Choroid plexus epithelial cell (primary cell): ENCODE results near the gene LIPA.
"Not testable (repeated sequence)": the region's sequence is repeated elsewhere in the genome, so short reads cannot be mapped to it uniquely, and the experiment has no call there.

Source experiments
- DNase-seq: peaks from one replicate; pipeline ENCODE4 v3.0.0-alpha.2; 2010; ENCODE audit warnings: low read depth
- H3K4me3 ChIP-seq: 2 replicates; pipeline ENCODE4 v1.5.1; 2011; ENCODE audit warnings: low read depth, mild to moderate bottlenecking, control low read depth, low read length, moderate library complexity
- TF ChIP-seq, protein P1 (sequence below): conservative IDR thresholded peaks from 2 replicates; pipeline ENCODE4 v1.5.1; 2011; ENCODE audit warnings: low read depth, mild to moderate bottlenecking, control low read depth, inconsistent platforms, low read length, moderate library complexity

The LIPA gene

GRCh38 chr10:89294721-89295239, 43.2 kb upstream of the LIPA start:
- no peak for DNase-seq
- no peak overlapping the region for H3K4me3 ChIP-seq
- TF ChIP-seq, protein P1, sequence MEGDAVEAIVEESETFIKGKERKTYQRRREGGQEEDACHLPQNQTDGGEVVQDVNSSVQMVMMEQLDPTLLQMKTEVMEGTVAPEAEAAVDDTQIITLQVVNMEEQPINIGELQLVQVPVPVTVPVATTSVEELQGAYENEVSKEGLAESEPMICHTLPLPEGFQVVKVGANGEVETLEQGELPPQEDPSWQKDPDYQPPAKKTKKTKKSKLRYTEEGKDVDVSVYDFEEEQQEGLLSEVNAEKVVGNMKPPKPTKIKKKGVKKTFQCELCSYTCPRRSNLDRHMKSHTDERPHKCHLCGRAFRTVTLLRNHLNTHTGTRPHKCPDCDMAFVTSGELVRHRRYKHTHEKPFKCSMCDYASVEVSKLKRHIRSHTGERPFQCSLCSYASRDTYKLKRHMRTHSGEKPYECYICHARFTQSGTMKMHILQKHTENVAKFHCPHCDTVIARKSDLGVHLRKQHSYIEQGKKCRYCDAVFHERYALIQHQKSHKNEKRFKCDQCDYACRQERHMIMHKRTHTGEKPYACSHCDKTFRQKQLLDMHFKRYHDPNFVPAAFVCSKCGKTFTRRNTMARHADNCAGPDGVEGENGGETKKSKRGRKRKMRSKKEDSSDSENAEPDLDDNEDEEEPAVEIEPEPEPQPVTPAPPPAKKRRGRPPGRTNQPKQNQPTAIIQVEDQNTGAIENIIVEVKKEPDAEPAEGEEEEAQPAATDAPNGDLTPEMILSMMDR, result no peak

DNA sequence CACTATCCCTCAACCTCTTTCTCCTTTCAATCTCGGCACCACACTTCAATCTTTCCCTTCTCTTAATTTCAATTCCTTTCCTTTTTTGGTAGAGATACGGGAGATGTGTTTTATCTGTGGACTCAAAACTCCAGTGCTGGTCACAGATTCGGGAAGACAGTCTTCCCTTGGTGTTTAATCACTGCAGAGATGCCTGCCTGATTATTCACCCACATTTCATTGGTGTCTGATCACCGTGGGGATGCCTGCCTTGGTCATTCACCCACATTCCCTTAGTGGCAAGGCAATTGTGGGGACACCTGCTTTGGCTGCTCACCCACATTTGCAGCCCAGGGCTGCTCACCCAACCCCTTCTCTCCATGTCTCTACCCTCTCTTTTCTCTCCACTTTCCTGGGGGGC, 33.7 kb upstream of the LIPA start:
- DNase-seq, H3K4me3 ChIP-seq: not testable (repeated sequence)

- not testable (repeated sequence) for DNase-seq, H3K4me3 ChIP-seq
Measured at GRCh38 chr10:89284711-89285110, 33.1 kb upstream of the LIPA start.

GRCh38 chr10:89283936-89284475, 32.4 kb upstream of the LIPA start:
- no peak overlapping the region for H3K4me3 ChIP-seq
- DNase-seq, result peak; percentile 82

DNA sequence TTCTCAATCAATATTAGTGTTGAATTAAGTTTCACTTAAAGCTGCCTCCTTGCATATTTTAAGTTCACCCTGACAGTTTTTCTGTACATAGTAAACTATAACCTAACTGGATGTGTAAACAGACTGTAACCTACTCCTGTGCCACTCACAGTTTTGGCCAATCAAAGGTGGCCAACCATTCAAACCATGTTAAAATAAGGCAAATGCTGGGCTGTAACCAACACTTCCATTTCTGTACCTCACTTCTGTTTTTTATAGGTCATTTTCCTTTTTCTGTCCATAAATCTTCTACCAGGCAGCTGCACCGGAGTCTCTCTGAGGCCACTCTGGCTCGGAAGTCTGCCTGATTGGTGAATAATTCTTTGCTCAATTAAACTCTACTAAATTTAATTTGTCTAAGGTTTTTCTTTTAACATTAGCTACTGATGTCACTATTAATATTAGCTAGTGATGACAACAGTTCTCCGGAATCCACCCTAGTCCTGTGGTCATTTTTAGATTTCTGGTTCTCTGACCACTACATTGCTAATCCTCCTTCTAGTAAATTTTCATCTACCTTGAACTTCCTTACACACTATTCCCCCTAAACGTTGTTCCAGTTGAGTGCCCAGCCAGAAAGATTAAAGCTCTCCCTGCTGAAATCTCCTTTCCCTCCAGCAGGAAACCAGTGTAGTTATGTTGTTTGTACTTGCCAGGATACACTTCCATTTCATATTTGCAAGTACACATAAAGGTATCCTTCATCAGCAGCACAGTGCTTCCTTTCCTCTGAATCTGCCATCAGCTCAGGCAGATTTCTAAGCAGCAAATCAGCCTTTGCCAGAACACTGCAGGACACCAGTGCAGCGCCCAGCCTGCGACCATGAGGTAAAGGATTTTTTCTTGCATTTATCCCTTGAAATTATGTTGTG, 31.7 kb upstream of the LIPA start:
- no peak overlapping the region for H3K4me3 ChIP-seq
- DNase-seq, result peak; percentile 66
- TF ChIP-seq, protein P1, result peak; percentile 1

More at GRCh38 chr10:89283936-89284475, 32.4 kb upstream of the LIPA start:
- TF ChIP-seq, protein P1, result no peak

- TF ChIP-seq, protein P1, result no peak
- peak; percentile 78 for DNase-seq
- H3K4me3 ChIP-seq, result no peak overlapping the region
Measured at GRCh38 chr10:89281606-89282395, 30.2 kb upstream of the LIPA start.

DNA sequence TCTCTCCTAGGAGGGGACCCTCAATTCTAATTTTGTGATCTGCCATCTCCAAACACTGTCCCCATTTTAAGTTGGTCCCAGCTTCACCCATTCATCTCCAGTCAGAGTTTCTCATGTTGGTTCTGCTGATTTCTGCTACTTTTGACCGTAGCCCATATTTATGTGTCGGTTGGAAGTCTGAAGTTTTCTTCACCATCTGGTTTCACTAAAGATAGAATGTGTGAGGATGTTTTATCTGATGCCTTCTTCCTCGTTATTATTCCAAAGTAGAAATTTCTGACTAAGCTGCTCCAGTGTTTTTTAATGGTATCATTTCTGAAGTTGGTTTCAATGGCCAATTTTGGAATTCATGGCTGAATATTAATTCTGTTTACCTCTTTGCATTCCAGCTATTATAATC, 28.9 kb upstream of the LIPA start:
- TF ChIP-seq, protein P1, result no peak
- no peak for DNase-seq
- H3K4me3 ChIP-seq, result no peak overlapping the region
